Left kidney (tissue), 2 donors: ENCODE data around the gene TSPAN32. TPM values are rescaled to one million over a fixed set of nuclear protein-coding genes. Genes with fewer than 3 reads are reported as not detected.
"Not testable (repeated sequence)": the region's sequence is repeated elsewhere in the genome, so short reads cannot be mapped to it uniquely, and the experiment has no call there.

ENCODE experiments used
- DNase-seq: peaks from one replicate; pipeline ENCODE4 v3.0.0-alpha.2; 2013
- polyA plus RNA-seq: library from polyadenylated mRNA; unstranded; fragments of 120-200 nt; gene quantifications from one replicate; pipeline ENCODE4 v1.2.1, GENCODE V29; 2013; ENCODE audit not compliant: insufficient read length

TSPAN32 gene
- polyA plus RNA-seq, 1 donor: 1.9 TPM

GRCh38 chr11:2335286-2335685, 33.5 kb downstream of the TSPAN32 start:
- DNase-seq: not testable (repeated sequence)

GRCh38 chr11:2338760-2339159, 36.9 kb downstream of the TSPAN32 start:
- not testable (repeated sequence) for DNase-seq

- DNase-seq: no peak
These were observed 40.7 kb downstream of the TSPAN32 start for GRCh38 chr11:2342557-2342956.

GRCh38 chr11:2342981-2343380, 41.2 kb downstream of the TSPAN32 start:
- no peak for DNase-seq

GRCh38 chr11:2343502-2343901, 41.7 kb downstream of the TSPAN32 start:
- DNase-seq: no peak

- DNase-seq: no peak
These were observed 43.2 kb downstream of the TSPAN32 start for GRCh38 chr11:2345050-2345449.

GRCh38 chr11:2346014-2346413, 44.2 kb downstream of the TSPAN32 start:
- no peak for DNase-seq

GRCh38 chr11:2346586-2347307, 44.9 kb downstream of the TSPAN32 start:
- no peak for DNase-seq

- no peak for DNase-seq
These were observed 45.6 kb downstream of the TSPAN32 start for GRCh38 chr11:2347308-2347830.

- DNase-seq: no peak
These were observed 47.2 kb downstream of the TSPAN32 start for GRCh38 chr11:2348986-2349385.

GRCh38 chr11:2351701-2352100, 49.9 kb downstream of the TSPAN32 start:
- DNase-seq: no peak

GRCh38 chr11:2352420-2352819, 50.6 kb downstream of the TSPAN32 start:
- DNase-seq: no peak

GRCh38 chr11:2355000-2355644, 53.3 kb downstream of the TSPAN32 start:
- DNase-seq: no peak

GRCh38 chr11:2357246-2357645, 55.4 kb downstream of the TSPAN32 start:
- no peak for DNase-seq

GRCh38 chr11:2357651-2358050, 55.8 kb downstream of the TSPAN32 start:
- not testable (repeated sequence) for DNase-seq

GRCh38 chr11:2358754-2359442, 57.1 kb downstream of the TSPAN32 start:
- DNase-seq: no peak

- no peak for DNase-seq
These were observed 57.7 kb downstream of the TSPAN32 start for GRCh38 chr11:2359557-2359956.

- no peak for DNase-seq
These were observed 58.3 kb downstream of the TSPAN32 start for GRCh38 chr11:2360081-2360642.

GRCh38 chr11:2361565-2361964, 59.8 kb downstream of the TSPAN32 start:
- DNase-seq: no peak

- DNase-seq: no peak
These were observed 60.6 kb downstream of the TSPAN32 start for GRCh38 chr11:2362414-2362813.

- DNase-seq: no peak
These were observed 61.3 kb downstream of the TSPAN32 start for GRCh38 chr11:2363130-2363529.

- no peak for DNase-seq
These were observed 62.0 kb downstream of the TSPAN32 start for GRCh38 chr11:2363577-2364370.
